Bronchial epithelial cell (primary cell): ENCODE data around the gene WASF3. TPM values are rescaled to one million over a fixed set of nuclear protein-coding genes. Genes with fewer than 3 reads are reported as not detected.

Experiments
- DNase-seq: peaks from one replicate; pipeline ENCODE4 v3.0.0-alpha.2; 2010; ENCODE audit warnings: low read depth
- FAIRE-seq: peaks from 2 replicates; lab custom pipeline; 2011; peaks lifted over from hg19 to GRCh38; lab: Jason Lieb, UNC
- H3K27me3 ChIP-seq: 2 replicates; pipeline ENCODE4 v1.5.1; 2011; ENCODE audit warnings: low read length; ENCODE audit not compliant: control insufficient read depth, insufficient read depth
- H3K36me3 ChIP-seq: 2 replicates; pipeline ENCODE4 v1.5.1; 2011; ENCODE audit warnings: low read length; ENCODE audit not compliant: control insufficient read depth, insufficient read depth
- H3K4me3 ChIP-seq: 2 replicates; pipeline ENCODE4 v1.5.1; 2011; ENCODE audit warnings: mild to moderate bottlenecking, low read depth, low read length, control low read depth
- CTCF ChIP-seq: IDR thresholded peaks from 2 replicates; pipeline ENCODE4 v1.5.1; 2011; ENCODE audit warnings: mild to moderate bottlenecking, moderate library complexity, low read length, control low read depth, inconsistent platforms; ENCODE audit not compliant: insufficient read depth, severe bottlenecking
- total RNA-seq: library from RNA; depleted of rRNA; stranded (reverse); fragments of >200 nt; gene quantifications from 2 replicates; pipeline ENCODE4 v1.2.1, GENCODE V29; 2014

The WASF3 gene
- total RNA-seq, 1 donor from 2014 or later: 4.5 TPM

GRCh38 chr13:26695891-26696311 is 138.4 kb downstream of the WASF3 start:
- no peak for DNase-seq
- FAIRE-seq: no peak

GRCh38 chr13:26697069-26697955 is 139.8 kb downstream of the WASF3 start:
- H3K36me3 ChIP-seq: no peaks in the 10 kb centered on the region
- FAIRE-seq: no peak
- TF ChIP-seq CTCF: no peak
- DNase-seq: no peak
- no peaks in the 10 kb centered on the region for H3K27me3 ChIP-seq
- no peak overlapping the region for H3K4me3 ChIP-seq

More at GRCh38 chr13:26695891-26696311, 138.4 kb downstream of the WASF3 start:
- H3K4me3 ChIP-seq: no peak overlapping the region
- no peak for TF ChIP-seq CTCF
- no peaks in the 10 kb centered on the region for H3K27me3 ChIP-seq
- H3K36me3 ChIP-seq: no peaks in the 10 kb centered on the region

GRCh38 chr13:26698392-26699196 is 141.1 kb downstream of the WASF3 start:
- Histone ChIP-seq H3K4me3 (no peak overlapping the region), H3K36me3 (no peaks in the 10 kb centered on the region), H3K27me3 (no peaks in the 10 kb centered on the region)
- TF ChIP-seq CTCF: peak; percentile 97
- DNase-seq (peak; percentile 70), FAIRE-seq (no peak)

GRCh38 chr13:26699197-26699490 is 141.7 kb downstream of the WASF3 start:
- no peak for TF ChIP-seq CTCF
- FAIRE-seq (no peak), DNase-seq (no peak)
- Histone ChIP-seq H3K27me3 (no peaks in the 10 kb centered on the region), H3K4me3 (no peak overlapping the region), H3K36me3 (no peaks in the 10 kb centered on the region)

- FAIRE-seq: no peak
- Histone ChIP-seq H3K36me3 (no peaks in the 10 kb centered on the region), H3K27me3 (peaks cover 2% of the 10 kb centered on the region), H3K4me3 (no peak overlapping the region)
- DNase-seq: no peak
- TF ChIP-seq CTCF: no peak
Measured at GRCh38 chr13:26705536-26705935, 148.1 kb downstream of the WASF3 start.
